ENCODE measurements around the gene SMARCA5.
"Not testable (repeated sequence)": the region's sequence is repeated elsewhere in the genome, so short reads cannot be mapped to it uniquely, and the experiment has no call there.

The SMARCA5 gene, protein sequence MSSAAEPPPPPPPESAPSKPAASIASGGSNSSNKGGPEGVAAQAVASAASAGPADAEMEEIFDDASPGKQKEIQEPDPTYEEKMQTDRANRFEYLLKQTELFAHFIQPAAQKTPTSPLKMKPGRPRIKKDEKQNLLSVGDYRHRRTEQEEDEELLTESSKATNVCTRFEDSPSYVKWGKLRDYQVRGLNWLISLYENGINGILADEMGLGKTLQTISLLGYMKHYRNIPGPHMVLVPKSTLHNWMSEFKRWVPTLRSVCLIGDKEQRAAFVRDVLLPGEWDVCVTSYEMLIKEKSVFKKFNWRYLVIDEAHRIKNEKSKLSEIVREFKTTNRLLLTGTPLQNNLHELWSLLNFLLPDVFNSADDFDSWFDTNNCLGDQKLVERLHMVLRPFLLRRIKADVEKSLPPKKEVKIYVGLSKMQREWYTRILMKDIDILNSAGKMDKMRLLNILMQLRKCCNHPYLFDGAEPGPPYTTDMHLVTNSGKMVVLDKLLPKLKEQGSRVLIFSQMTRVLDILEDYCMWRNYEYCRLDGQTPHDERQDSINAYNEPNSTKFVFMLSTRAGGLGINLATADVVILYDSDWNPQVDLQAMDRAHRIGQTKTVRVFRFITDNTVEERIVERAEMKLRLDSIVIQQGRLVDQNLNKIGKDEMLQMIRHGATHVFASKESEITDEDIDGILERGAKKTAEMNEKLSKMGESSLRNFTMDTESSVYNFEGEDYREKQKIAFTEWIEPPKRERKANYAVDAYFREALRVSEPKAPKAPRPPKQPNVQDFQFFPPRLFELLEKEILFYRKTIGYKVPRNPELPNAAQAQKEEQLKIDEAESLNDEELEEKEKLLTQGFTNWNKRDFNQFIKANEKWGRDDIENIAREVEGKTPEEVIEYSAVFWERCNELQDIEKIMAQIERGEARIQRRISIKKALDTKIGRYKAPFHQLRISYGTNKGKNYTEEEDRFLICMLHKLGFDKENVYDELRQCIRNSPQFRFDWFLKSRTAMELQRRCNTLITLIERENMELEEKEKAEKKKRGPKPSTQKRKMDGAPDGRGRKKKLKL

DNA sequence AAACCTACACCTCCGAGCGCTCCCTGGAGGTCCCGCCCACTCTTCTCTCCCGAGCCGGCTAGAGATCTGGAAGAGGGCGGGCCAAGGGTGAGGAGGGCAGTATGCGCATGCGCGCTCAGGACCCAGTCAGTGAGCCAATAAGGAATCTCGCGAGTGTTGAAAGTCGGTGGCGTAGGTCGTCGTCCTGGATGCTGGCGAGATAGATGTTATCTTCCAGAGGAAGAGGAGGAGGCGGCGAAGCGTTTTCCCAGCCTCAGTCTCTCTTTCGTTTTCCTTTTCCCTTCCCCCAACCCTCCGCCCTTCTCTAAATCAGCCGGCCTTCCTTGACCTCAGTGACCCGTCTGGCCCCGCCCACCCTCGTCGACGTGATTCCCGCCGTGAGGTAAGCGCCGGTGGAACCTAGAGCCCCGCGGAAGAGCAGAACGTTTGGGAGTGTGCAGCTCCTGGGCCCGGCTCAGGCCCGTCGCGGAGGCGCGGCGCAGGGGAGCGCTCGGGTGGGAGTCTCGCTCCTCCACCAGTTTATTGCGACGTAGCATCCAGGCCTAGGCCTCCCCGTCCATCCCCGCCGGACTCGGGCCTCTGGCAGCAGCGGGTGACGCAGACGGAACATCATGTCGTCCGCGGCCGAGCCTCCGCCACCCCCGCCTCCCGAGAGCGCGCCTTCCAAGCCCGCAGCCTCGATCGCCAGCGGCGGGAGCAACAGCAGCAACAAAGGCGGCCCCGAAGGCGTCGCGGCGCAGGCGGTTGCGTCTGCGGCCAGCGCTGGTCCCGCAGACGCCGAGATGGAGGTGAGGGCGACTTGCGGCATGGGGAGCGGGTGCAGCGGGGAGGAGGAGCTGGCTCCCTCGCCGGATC, at the start of gene SMARCA5:
SMARCA5 (plus strand) TSS at position 389 of the 855 bp plus-strand sequence; CDS start at position 612, 223 bp downstream.
- DNase-seq = peak; percentile 96

DNA sequence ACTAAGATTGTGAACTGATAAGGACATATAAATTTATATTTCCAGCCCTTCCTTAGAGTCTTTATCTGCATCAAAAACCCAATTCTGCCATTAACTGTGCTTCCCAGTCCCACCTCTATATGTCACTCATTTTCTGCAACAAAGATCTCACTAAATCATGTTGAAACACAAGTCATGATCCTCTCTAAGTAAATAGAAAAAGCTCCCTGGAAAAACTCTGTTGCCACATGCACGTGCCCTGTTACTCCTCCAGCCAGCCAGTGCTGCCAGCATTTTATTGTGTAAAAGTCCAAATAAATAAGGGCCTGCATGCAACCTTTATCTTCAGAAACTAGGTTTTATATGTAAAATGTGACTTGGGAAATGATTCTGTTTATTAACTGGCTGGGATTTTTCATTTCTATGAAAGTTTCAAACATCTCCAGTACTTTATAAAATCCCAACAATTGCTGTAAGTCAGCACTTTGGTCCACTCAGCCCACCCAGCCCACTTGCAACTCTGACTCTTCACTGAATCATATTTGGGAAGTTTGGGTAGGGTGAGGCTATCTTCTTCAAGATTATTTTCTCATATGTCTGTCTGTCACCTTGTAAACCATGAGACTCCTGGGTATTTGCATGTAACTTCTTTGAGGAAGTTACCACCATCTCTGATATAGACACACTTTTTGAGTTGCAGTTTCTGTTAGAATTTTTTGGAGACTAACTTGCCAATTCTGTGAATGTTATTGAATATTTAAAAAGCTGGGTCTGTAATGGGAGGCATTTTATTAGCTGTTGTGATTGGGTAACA, 40.0 kb upstream of the SMARCA5 start:
- no peak for DNase-seq

DNA sequence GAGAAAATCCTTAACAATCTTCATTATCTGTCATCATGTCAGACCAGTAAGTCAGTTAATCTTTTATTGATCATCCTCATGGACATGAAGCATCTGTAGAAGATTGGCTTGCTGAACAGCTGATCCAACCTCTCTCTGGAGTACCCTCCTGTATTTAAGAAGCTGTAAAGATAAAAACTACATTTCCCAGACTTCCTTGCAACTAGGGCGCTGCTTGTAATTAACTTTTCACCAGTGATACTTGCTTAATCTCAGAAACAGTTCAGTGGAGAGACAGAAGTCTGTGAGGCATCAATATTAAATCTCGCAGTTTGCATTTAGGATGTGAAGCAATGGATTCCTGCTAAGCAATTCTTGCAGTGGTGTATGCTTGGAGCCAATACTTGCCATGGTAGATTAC, 36.0 kb upstream of the SMARCA5 start:
- no peak for DNase-seq

DNA sequence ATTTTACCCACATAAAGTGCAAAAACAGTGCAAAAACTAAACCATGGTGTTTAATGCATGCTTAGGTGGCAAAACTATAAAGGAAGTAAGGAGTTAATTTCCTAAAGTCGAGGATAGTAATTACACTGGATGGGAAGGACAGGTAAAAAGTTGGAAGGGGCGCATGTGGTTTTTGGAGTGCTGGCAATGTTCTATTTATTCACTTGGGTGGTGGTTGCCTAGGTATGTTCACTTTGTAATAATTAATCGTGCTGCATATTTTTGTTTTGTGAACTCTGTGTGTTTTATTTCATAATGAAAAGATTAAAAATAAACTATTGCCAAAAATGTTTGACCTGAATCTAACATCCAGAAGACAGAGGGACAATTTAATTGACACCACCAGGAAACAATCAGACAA, 32.1 kb upstream of the SMARCA5 start:
- no peak for DNase-seq

DNA sequence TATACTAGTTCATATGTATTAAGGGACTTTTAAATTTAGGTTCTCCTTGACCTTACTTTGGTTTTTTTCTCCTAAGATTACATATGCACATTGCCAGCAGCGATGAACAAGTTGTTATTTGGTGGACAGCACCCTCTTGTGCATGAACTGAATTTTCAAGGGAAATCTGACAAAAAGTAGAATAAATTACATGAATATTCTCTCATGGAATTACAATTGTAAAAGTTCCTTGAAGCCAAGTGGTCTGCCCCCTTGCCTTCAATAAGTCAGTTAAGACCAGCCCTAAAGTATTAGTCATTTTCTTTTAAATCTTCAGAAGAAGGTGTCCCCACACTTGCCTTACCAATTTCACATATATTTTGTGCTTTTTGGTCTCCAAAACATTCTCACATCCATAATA, 30.7 kb upstream of the SMARCA5 start:
- no peak for DNase-seq

DNA sequence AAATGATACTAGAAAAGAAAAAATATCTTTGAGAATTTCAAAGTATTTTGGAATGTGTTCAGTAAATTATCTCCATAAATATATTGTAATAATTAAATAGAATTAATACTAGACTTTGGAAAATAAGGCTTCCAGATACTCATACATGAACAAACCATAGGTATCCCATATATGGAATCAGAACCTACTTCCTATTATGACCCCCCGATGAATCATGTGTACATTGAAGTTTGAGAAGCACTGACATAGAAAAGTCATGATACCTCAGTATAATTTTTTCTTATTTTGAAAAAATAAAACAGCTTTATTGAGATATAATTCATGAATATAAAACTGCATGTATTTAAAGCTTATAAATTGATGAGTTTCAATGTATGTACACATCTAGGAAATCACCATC, 27.2 kb upstream of the SMARCA5 start:
- no peak for DNase-seq

DNA sequence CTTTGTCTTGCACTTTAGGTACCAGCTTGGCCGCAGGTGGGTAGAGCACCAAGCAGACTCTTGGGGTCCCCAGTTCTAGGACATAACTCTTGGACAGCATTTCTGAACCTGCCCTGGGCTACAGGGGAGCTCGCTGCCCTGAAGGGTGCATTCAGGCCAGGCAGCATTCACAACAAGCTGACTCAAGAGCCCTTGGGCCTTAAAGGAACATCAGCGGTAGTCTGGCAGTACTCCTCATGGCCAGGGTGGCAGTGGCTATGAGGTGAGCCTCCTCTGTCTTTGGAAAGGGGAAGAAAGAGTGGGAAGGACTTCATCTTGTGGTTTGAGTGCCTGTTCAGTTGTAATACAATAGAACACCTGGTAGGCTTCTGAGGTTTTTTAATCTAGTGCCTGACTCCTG, 24.8 kb upstream of the SMARCA5 start:
- DNase-seq = no peak

DNA sequence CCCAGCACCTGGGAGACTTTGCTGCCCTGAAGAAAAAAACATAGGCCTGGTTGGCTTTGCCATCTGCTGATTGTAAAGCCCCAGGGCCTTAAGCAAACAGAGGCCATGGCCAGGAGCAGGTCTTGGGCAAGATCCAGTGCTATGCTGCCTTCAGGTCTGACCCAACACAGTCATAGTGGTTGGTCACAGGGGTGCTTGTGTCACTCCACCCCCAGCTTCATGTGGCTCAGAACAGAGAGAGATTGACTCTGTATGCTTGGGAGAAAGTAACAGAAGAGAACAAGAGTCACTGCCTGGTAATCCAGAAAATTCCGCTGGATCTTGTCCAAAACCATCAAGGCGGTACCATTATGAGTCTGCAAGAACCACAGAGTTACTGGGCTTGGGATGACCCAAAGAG, 24.4 kb upstream of the SMARCA5 start:
- no peak for DNase-seq

DNA sequence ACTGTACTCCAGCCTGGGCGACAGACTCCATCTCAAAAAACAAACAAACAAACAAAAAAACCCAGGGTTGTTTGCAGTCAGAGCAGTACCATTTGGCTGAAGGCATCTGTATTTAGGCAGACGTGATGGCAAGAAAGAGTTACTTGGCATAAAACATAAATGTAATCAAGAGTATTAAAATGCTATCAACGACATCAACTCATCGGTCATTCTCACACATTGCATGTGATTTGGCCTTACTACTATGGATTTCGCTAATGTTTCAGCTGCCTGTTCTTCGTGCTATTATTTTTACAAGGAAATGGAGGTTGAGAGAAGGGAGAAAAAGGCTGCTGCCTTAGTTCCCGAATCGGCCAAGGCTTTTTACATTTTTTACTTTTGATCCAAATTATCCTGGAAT, 15.5 kb upstream of the SMARCA5 start:
- DNase-seq = no peak

DNA sequence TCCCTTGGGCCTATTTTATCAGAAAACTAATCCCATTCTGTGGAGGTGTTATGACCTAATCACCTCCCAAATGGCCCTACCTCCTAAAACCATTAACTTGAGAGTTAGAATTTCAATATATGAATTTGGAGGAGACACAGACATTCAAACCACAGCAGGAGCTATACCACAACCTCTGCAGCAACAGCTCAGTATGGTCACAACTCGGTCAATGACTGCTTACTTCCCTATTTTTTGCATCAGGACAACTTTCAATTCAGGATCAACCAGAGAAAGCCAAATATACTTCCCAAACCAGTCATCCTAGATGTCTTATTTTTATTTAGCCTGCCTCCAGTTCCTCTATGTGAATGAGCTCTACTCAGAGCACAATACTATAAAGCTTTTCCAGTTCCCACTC, 11.3 kb upstream of the SMARCA5 start:
- no peak for DNase-seq

DNA sequence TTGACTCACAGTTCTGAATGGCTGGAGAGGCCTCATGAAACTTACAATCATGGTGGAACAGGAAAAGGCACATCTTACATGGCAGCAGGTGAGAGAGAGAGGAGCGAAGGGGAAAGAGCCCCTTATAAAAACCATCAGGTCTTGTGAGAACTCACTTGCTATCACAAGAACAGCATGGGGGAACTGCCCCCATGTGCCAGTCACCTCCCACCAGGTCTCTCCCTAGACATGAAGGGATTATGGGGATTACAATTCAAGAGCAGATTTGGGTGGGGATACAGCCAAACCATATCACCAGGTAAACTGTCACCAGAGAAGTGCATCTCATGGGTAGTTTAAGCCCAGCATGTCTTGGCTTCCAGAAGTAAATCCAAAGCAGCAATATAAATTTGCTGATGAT, 7.5 kb upstream of the SMARCA5 start:
- no peak for DNase-seq

DNA sequence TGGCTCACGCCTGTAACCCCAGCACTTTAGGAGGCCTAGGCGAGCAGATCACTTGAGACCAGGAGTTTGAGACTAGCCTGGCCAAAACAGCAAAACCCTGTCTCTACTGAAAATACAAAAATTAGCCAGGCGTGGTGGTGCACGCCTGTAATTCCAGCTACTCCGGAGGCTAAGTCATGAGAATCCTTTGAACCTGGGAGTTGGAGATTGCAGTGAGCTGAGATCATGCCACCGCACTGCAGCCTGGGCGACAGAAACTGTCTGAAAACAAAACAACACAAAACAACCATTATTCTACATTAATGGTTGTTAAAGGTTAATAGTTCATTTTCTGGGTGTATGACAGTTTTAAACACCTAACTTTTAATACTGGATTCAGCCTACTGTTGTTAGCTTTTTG, 1.6 kb upstream of the SMARCA5 start:
- DNase-seq = no peak

DNA sequence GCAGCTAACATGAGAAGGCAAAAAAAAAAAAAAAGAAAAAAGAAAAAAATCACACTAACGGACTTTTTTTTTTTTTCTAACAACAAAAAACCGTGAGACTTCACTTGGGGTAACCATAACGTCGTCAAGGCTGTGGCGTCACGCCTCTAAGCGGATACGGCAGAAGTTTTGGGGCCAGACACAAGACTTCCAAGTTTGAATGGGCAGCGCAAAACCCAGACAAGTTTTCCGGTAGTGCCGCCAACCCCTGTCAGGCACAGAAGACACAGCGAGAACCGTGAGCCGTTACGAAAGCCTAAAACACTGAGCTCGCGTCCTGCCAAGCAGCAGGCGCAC, 556 bp upstream of the SMARCA5 start:
- no peak for DNase-seq

DNA sequence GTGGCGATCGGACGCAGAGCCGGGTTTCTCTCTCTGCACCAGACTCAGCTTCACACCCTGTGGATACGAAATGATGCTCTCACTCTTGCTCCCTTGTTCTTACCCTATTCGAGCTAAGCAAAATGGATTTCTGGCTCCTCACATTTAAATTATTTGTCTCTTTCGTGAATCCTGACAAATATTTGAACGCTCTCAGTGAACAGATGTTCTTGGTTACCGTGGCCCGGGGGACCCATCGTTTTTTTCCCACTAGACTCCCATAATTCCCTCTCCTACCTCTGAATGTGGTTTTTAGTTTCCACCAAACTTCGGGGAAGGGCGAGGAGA, 630 bp downstream of the SMARCA5 start:
- no peak for DNase-seq

DNA sequence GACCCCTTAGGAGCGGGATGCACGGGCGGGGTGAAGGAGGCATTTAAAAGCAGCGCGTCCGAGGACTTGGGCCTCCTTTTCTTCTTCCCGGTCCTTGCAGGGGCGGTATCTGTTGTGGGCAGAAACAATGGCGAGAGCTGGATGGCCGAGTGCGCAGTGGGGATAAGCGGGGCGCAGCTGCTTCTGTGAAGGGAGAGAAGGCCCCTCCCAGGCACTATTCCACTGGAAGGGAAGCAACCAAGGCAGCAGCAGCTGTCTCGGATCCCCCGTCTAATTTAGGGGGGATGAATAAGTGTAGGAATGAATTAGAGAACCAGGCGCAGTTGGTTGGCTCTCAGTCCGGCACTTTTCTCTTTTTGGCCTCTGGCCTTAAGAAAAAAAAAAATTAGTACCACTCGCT, 995 bp downstream of the SMARCA5 start:
- peak; percentile 13 for DNase-seq

DNA sequence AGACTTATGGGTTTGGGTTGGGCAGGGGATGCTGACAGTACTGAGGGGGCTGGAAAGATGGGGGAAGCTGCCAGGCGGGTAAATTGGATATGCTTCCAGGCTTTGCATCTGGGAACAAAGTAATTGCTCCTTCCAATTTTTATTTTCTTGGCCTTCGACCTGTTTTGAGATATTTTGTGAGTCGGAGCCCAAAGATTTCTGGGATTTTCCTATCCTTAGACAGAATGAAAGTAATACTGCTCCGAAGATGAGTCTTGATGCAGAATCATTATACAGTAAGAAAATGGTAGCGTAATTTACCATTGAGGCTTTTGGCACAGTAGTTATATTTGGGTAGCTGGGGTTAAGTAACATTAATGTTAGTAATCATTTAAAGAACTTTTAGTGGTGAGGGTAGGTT, 1.4 kb downstream of the SMARCA5 start:
- DNase-seq = no peak

DNA sequence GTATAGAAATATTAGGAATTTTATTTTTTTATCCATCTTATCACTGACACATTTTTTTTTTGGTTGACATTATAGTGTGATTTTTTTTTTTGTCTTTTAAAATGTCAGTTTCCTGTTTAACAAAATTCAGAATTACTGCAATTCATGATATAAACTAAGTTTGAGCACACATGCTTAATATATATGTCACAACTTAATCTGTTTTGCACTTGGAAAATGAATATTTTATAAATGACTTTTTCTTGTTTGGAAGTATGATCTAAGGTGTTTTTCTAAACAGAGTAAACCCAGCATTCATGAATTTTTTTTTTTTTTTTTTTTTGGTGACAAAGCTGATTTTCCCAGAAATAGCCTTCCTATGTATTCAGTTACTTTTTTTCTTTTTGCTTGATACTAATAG, 2.4 kb downstream of the SMARCA5 start:
- DNase-seq = no peak

DNA sequence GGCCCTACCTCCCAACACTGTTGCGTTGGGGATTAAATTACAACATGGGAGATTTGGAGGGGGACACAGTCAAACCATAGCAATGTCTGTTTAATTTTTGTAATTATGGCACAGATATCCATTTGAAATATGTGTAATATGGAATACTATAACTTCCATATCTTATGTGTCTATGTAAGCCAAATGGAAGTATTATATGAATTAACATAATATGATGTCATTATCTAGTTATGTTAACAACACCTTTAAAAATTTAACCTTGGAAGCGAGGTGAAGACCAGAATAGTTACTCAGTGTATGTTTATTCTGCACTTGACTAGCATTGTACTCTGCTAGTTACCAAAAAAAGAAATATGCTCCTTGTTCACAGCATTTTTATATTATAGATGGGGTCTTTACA, 4.3 kb downstream of the SMARCA5 start:
- DNase-seq = no peak

DNA sequence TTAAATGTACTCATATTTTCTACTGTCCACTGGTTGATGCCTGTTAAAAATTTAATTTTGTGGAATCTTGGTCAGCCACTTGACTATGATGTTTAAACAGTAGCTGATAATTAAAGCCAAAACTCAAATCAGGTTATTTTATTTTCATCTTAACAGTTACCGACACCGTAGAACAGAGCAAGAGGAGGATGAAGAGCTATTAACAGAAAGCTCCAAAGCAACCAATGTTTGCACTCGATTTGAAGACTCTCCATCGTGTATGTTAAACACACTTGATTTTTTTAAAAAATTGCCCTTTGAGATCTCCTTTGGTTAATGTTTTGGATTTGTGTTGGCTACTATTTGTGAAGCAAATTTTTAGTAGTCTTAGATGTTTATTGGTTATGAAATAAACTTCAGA, 10.7 kb downstream of the SMARCA5 start:
- DNase-seq = no peak

DNA sequence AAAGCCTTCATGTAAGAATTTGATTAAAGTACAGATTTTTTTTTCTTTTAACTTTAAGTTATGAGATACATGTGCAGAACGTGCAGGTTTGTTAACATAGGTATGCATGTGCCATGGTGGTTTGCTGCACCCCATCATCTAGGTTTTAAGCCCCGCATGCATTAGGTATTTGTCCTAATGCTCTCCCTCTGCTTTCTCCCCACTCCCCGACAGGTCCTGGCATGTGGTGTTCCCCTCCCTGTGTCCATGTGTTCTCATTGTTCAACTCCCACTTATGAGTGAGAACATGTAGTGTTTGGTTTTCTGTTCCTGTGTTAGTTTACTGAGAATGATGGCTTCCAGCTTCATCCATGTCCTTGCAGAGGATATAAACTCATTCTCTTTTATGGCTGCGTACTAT, 14.5 kb downstream of the SMARCA5 start:
- DNase-seq = not testable (repeated sequence)

DNA sequence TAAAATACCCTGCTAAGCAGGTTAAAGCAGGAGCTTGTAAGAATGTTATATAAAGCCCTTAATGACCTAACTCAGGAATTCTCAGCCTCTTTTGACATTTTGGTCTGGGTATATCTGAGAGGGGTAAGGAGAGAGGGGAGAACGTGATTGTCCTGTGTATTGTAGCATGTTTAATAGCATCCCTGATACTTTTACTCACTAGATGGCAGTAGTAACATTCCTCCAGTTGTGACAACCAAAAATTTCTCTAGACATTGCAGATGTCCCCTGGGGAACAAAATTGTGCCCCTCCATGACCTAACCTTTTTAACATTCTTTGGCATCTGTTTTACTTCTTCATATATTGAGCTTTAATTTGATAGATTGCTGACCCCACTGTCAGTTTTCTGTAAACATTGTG, 17.9 kb downstream of the SMARCA5 start:
- DNase-seq = no peak

DNA sequence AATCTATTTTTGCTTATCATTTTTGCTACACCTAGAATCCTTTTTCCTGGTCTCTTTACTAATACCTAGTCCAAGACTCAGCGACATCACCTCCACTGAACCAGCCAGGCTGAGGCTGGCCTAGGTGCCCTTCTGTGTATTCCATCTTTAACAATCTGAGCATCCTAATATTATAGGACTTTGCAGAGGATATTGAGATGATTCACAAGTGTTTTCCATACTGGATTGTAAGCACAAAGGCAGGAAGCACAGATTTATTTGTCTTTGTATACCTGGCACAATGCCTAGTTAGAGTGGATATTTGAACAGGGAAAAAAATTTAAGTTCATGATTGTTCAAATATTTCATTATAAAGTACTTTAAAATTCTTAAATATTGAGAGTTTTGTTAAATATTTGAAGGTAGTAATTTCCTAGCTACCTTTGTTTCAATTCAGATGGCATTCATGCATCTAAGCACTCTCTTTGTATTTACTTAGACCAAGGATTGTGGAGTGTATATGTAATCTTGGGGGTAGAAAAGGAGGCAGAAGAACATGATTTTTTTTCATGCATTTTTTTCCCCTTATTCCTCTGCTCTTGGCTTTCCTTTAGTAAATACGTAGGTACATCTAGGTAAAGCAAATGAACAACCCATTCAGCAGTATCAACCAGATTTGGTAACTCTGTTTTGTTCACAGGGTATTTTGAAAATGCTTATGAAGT, 18.4 kb downstream of the SMARCA5 start:
- DNase-seq = no peak

All from stimulated activated CD4-positive, alpha-beta T cell treated with anti-CD3 and anti-CD28 coated beads, Interleukin-1b, Interleukin-23, amount 100 ng/mL, for 48 hours (primary cell).